ENCODE data around the gene PTH1R.

- TF ChIP-seq, protein P1, sequence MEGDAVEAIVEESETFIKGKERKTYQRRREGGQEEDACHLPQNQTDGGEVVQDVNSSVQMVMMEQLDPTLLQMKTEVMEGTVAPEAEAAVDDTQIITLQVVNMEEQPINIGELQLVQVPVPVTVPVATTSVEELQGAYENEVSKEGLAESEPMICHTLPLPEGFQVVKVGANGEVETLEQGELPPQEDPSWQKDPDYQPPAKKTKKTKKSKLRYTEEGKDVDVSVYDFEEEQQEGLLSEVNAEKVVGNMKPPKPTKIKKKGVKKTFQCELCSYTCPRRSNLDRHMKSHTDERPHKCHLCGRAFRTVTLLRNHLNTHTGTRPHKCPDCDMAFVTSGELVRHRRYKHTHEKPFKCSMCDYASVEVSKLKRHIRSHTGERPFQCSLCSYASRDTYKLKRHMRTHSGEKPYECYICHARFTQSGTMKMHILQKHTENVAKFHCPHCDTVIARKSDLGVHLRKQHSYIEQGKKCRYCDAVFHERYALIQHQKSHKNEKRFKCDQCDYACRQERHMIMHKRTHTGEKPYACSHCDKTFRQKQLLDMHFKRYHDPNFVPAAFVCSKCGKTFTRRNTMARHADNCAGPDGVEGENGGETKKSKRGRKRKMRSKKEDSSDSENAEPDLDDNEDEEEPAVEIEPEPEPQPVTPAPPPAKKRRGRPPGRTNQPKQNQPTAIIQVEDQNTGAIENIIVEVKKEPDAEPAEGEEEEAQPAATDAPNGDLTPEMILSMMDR (IDR thresholded peaks at IDR 0.05) = no peak
- no peak for TF ChIP-seq POLR2A (IDR thresholded peaks at IDR 0.05)
- no peak for TF ChIP-seq POLR2AphosphoS5 (IDR thresholded peaks at IDR 0.05; ENCODE audit: insufficient read depth in 1 of 2, low read depth in 1 of 2)
These were observed 16.5 kb upstream of the PTH1R start for GRCh38 chr3:46860810-46861604.

Data from vagina (tissue), 2 donors.